ENCODE results near the gene CSN1S1.
A peak's percentile ranks its signal among the peaks of the same experiment; 100 is the strongest.
"Not testable (repeated sequence)": the region's sequence is repeated elsewhere in the genome, so short reads cannot be mapped to it uniquely, and the experiment has no call there.

The CSN1S1 gene, protein sequence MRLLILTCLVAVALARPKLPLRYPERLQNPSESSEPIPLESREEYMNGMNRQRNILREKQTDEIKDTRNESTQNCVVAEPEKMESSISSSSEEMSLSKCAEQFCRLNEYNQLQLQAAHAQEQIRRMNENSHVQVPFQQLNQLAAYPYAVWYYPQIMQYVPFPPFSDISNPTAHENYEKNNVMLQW

DNA sequence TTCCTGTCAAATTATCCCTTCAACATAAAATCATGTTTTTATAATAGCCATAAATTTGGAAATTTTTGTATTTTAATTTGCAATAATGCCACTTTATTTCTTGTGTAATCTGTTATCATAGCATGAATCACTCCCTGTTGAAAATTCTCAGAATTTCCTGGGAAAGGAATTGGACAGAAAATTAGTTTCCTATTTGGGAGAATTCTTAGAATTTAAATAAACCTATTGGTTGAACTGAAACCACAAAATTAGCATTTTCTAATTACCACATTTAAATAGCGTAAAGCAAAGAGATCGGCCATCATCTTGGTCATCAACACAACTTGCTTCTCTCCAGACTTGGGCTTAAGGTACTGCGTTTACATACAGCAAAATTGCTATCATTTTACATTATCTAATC, at the start of gene CSN1S1:
TSS of gene CSN1S1 (plus strand) at position 301 of the 400 bp plus-strand sequence. CDS start 1,488 bp downstream, outside the sequence.
- DNase-seq = no peak

GRCh38 chr4:69881173-69881773, 49.6 kb upstream of the CSN1S1 start:
- DNase-seq = peak; percentile 18

DNA sequence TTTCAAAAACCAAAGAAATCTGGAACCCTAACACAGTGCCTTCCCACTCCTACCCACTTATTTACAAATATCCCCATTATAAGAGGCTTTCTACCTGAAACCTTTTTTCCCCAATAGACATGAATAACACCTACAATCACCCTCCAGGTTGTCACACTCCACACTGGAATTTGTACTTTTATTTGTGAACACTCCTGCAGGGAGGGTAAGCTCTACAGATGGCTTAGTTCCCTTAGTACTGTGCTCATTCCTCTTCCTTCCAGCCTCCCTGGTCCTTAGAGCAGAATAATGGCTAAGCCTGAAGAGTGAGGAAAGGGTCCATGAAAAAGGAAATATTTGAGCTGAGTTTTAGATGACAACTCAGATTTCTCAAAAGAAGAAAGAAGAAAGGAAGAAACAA, 48.7 kb upstream of the CSN1S1 start:
- no peak for DNase-seq

GRCh38 chr4:69888336-69888735, 42.5 kb upstream of the CSN1S1 start:
- DNase-seq = no peak

- no peak for DNase-seq
These were observed 36.7 kb upstream of the CSN1S1 start for GRCh38 chr4:69894186-69894585.

GRCh38 chr4:69894721-69895120, 36.1 kb upstream of the CSN1S1 start:
- no peak for DNase-seq

GRCh38 chr4:69896530-69897116, 34.2 kb upstream of the CSN1S1 start:
- DNase-seq = no peak

DNA sequence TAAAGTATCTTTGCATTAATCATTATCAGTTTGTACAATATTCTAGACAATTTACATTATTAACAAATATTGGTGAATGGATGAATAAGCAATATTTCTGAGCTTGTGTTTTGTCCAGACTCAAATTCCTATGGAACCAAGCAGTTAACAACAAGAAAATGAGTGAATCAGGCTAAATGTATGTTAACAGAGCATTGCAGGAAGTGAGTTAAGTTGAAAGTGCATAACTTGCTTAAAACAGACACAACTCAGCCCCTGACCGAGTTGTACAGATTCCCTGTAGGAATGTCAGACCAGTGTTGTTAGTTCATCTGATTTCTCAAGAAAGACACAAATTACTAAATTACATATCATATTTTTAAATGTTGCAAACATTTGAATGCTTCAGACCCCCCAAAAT, 23.7 kb upstream of the CSN1S1 start:
- no peak for DNase-seq

- DNase-seq = no peak
These were observed 21.7 kb upstream of the CSN1S1 start for GRCh38 chr4:69909195-69909594.

DNA sequence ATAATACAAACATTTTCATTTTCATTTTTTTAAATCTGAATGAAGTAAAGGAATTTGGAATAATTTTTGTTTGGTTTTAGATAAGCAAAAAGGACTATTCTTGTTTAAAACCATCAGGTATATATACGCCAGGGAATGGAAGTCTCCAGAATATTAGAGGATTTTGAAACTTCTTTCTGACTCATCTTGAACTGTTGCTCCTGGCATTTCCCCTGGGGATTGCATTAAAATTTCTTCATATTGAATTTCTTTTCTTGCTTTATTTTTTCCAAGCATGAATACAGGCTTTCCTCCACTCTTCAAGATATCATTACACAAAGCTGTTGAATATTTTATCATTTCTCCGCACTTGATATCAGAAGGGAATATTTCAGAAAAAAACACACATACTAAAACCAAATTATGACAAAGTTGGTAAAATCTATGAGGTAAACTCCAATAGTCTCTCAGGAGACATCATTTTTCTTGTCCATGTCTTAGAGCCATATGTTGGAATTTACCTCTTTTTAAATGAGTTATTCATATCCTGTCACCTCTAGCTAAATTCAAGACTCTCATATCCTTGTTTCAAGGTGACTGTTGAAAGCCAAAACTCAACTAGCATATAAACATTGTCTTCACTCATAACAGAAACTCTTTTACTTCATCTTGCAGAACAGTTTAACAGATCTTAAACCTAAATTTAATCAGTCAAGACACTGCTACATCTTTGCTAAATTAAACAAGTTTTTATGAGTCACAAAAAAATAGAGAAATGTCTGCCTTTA, 20.7 kb upstream of the CSN1S1 start:
- no peak for DNase-seq

DNA sequence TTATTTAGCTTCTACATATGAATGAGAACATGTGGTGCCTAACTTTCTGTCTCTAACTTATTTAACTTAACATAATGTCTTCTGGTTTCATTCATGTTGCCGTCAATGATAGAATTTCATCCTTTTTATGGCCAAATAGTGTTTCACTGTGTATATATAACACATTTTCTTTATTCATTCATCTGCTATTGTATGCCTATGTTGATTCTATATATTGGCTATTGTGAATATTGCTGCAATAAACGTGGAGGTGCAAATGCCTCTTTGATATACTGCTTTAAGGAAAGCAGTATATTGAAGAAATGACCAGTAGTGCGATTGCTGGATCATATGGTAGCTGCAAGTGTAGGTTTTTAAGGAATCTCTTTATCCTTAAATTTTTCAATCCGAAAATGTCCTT, 10.0 kb upstream of the CSN1S1 start:
- no peak for DNase-seq

DNA sequence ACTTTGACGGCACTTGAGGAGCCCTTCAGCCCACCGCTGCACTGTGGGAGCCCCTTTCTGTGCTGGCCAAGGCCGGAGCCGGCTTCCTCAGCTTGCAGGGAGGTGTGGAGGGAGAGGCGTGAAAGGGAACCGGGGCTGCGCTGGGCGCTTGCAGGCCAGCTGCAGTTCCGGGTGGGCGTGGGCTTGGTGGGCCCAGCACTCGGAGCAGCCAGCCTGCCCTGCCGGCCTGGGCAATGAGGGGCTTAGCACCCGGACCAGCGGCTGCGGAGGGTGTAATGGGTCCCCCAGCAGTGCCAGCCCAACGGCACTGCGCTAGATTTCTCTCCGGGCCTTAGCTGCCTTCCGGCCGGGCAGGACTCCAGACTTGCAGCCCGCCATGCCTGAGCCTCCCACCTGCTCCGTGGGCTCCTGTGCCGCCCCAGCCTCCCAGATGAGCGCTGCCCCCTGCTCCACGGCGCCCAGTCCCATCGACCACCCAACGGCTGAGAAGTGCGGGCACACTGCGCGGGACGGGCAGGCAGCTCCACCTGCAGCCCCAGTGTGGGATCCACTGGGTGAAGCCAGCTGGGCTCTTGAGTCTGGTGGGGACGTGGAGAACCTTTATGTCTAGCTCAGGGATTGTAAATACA, 7.0 kb upstream of the CSN1S1 start:
- DNase-seq = not testable (repeated sequence)

DNA sequence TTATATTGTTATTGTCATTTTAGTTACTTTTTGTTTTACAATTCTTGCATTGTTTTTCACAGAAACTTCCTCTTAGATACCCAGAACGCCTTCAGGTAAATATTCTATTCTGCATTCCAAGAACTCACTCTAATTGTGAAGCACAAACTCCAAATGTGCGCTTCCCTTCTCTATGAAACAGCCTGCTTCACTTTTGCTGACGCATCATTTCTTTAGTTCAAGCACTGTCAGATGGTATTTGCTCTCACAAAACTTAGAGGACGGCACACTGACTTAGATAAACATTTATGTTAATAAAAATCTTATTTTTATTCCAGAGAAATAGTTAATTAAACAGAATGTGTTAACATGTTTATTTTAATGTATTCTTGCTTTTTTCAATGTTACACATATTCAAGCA, 3.3 kb downstream of the CSN1S1 start:
- DNase-seq = no peak

DNA sequence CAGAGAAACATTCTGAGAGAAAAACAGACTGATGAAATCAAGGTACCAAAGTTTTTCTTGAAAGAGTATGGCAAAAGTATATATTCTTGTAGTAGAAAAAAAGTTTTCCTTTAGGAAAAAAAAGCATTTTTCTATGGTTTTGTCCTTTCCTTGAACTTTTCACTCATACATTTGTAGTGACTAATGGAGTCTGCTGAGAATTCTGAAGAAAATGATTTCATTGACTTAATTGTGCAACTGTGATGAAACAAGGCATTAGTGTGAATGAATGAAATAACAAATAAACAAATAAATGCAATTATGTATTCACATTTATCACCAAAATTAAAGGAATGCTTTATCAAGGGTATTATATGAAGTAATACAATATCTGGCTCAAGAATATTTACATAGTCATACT, 5.7 kb downstream of the CSN1S1 start:
- DNase-seq = no peak

DNA sequence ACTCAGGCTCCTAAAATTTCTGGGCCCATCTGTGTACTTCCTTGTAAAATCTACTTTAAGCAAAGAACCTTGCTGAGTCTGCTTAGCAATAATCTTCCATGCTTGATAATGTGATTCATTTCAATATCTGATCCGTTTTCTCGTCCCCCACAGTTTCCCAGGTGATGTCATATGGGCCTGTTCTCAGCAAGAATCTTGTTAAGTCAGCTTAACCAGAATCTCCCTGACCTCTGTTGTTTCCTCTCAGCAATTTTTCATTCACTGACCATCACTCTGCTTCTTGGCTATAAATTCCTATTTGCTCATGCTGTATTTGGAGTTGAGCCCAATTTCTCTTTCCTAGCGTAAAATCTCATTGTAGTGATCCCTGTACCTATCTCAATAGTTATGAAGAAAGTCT, 20.7 kb downstream of the CSN1S1 start:
- no peak for DNase-seq

GRCh38 chr4:69957209-69957608, 26.3 kb downstream of the CSN1S1 start:
- no peak for DNase-seq

DNA sequence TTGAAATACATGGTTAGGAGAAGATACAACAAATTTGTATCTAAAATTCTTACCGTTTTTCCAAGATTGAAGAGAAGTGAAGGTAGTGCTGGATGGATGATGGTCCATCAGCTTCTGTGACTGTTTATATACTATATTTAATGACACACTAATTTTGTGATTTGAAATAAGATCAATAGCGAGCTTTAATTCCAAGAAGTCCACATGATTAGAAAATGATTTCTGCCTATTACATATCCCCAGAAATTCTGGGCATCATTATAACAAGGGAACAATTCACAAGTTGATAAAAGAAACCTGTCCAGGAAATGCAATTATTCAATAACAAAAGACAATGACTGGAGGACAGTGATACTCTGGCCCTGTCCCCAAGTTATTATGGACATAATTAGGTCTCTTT, 34.8 kb downstream of the CSN1S1 start, which contains the start of gene CSN2:
TSS of gene CSN2 (minus strand) at position 101 of the 400 bp plus-strand sequence. CDS start 4,733 bp downstream, outside the sequence.
- no peak for DNase-seq

GRCh38 chr4:69970071-69970470, 39.2 kb downstream of the CSN1S1 start:
- DNase-seq = no peak

DNA sequence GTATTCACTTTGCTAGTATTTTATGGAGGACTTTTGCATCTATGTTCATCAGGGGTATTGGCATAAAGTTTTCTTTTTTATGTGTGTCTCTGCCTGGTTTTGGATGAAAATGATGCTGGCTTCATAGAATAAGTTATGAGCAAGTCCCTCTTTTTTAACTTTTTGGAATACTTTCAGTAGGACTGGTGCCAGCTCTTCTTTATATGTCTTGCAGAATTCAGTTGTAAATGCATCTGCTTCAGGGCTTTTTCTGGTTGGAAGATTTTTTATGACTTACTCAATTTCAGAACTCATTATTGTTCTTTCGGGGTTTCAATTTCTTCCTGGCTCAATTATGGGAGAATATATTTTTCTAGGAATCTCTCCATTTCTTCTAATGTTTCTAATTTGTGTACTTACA, 43.8 kb downstream of the CSN1S1 start:
- DNase-seq = no peak

DNA sequence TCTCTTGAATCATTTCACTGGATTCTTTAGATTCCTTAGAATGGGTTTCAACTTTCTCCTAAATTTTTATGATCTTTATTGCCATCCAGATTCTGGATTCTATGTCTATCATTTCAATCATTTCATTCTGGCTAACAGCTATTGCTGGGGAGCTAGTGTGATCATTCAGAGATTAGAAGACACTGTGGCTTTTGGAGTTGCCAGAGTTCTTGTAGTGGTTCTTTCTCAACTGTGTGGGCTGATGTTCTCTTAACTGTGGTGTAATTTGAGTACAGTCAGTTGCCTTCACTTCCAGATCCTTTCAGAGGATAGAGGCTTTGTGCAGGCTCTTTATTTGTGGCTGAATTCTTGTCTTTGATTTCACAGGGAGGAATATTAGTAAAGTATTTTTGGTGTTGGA, 46.7 kb downstream of the CSN1S1 start:
- DNase-seq = no peak

- DNase-seq = no peak
These were observed 53.2 kb downstream of the CSN1S1 start for GRCh38 chr4:69984030-69984443.

DNA sequence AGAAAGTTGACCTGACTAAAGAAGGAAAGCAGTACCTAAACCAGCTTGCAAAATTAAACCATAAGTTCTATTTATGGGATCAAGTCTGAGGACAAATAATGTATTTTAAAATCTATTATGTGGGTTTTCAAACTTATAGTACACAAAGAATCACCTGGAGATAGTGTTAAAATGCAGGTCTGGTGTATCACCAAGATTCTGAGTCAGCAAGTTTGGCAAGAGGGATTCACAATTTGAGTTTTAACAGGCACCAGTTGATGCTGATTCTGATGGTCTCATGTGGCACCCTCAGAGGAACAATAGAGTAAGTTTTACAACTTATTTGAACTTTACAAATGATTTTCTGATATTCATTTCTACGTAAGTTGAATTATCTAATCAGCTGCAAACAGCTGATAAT, 55.8 kb downstream of the CSN1S1 start:
- no peak for DNase-seq

- DNase-seq = no peak
These were observed 60.1 kb downstream of the CSN1S1 start for GRCh38 chr4:69991016-69991415.
